ENCODE measurements around the gene ABCA9.
"Not testable (repeated sequence)": the region's sequence is repeated elsewhere in the genome, so short reads cannot be mapped to it uniquely, and the experiment has no call there.

Gene ABCA9

GRCh38 chr17:69060822-69061221 is at the start of gene ABCA9:
Gene ABCA9, minus strand, starts transcription at chr17:69060927. Its CDS starts 9,801 bp downstream, at chr17:69051126.
- no peak within 1 kb of the TSS for H3K27ac ChIP-seq

GRCh38 chr17:69105907-69106730 is 45.4 kb upstream of the ABCA9 start:
- DNase-seq (ENCODE audit: low read depth, low spot score) = no peak
- H3K27ac ChIP-seq = no peak overlapping the region

More at GRCh38 chr17:69060822-69061221, at the start of gene ABCA9:
- no peak for DNase-seq (ENCODE audit: low read depth, low spot score)

- H3K27ac ChIP-seq = no peak overlapping the region
Observed at GRCh38 chr17:69103557-69104233, 43.0 kb upstream of the ABCA9 start.

GRCh38 chr17:69098625-69099024 is 37.9 kb upstream of the ABCA9 start:
- no peak overlapping the region for H3K27ac ChIP-seq
- DNase-seq (ENCODE audit: low read depth, low spot score) = no peak

More at GRCh38 chr17:69103557-69104233, 43.0 kb upstream of the ABCA9 start:
- DNase-seq (ENCODE audit: low read depth, low spot score) = no peak

GRCh38 chr17:69096541-69096940 is 35.8 kb upstream of the ABCA9 start:
- no peak overlapping the region for H3K27ac ChIP-seq
- no peak for DNase-seq (ENCODE audit: low read depth, low spot score)

- DNase-seq (ENCODE audit: low read depth, low spot score) = no peak
- no peak overlapping the region for H3K27ac ChIP-seq
Observed at GRCh38 chr17:69093995-69094394, 33.3 kb upstream of the ABCA9 start.

- no peak for DNase-seq (ENCODE audit: low read depth, low spot score)
- no peak overlapping the region for H3K27ac ChIP-seq
Observed at GRCh38 chr17:69093279-69093789, 32.6 kb upstream of the ABCA9 start.

- DNase-seq (ENCODE audit: low read depth, low spot score) = no peak
- H3K27ac ChIP-seq = no peak overlapping the region
Observed at GRCh38 chr17:69090365-69090764, 29.6 kb upstream of the ABCA9 start.

GRCh38 chr17:69088643-69089200 is 28.0 kb upstream of the ABCA9 start:
- no peak for DNase-seq (ENCODE audit: low read depth, low spot score)
- no peak overlapping the region for H3K27ac ChIP-seq

GRCh38 chr17:69086641-69087040 is 25.9 kb upstream of the ABCA9 start:
- H3K27ac ChIP-seq = no peak overlapping the region
- no peak for DNase-seq (ENCODE audit: low read depth, low spot score)

- DNase-seq (ENCODE audit: low read depth, low spot score) = no peak
- no peak overlapping the region for H3K27ac ChIP-seq
Observed at GRCh38 chr17:69084911-69085310, 24.2 kb upstream of the ABCA9 start.

- no peak for DNase-seq (ENCODE audit: low read depth, low spot score)
- no peak overlapping the region for H3K27ac ChIP-seq
Observed at GRCh38 chr17:69082696-69083095, 22.0 kb upstream of the ABCA9 start.

- H3K27ac ChIP-seq = no peak overlapping the region
- DNase-seq (ENCODE audit: low read depth, low spot score) = no peak
Observed at GRCh38 chr17:69078864-69079263, 18.1 kb upstream of the ABCA9 start.

- no peak for DNase-seq (ENCODE audit: low read depth, low spot score)
- no peak overlapping the region for H3K27ac ChIP-seq
Observed at GRCh38 chr17:69075823-69076222, 15.1 kb upstream of the ABCA9 start.

GRCh38 chr17:69073392-69073791 is 12.7 kb upstream of the ABCA9 start:
- DNase-seq (ENCODE audit: low read depth, low spot score); H3K27ac ChIP-seq: not testable (repeated sequence)

- not testable (repeated sequence) for H3K27ac ChIP-seq; DNase-seq (ENCODE audit: low read depth, low spot score)
Observed at GRCh38 chr17:69072803-69073256, 12.1 kb upstream of the ABCA9 start.

GRCh38 chr17:69071233-69071586 is 10.5 kb upstream of the ABCA9 start:
- not testable (repeated sequence) for DNase-seq (ENCODE audit: low read depth, low spot score); H3K27ac ChIP-seq

GRCh38 chr17:69070378-69071232 is 9.9 kb upstream of the ABCA9 start:
- H3K27ac ChIP-seq; DNase-seq (ENCODE audit: low read depth, low spot score): not testable (repeated sequence)

GRCh38 chr17:69069226-69069750 is 8.6 kb upstream of the ABCA9 start:
- H3K27ac ChIP-seq = no peak overlapping the region
- no peak for DNase-seq (ENCODE audit: low read depth, low spot score)

Measured in epithelial cell of prostate (primary cell).